ENCODE results near the gene VENTX. TPM values are rescaled to one million over a fixed set of nuclear protein-coding genes. Genes with fewer than 3 reads are reported as not detected.

Gene VENTX
- total RNA-seq, 2 donors from 2014 or later: 0.44 to 0.63 TPM

GRCh38 chr10:133272301-133272963 lies 34.8 kb downstream of the VENTX start:
- no peak overlapping the region for H3K4me3 ChIP-seq
- no peaks in the 10 kb centered on the region for H3K9me3 ChIP-seq
- no peak for TF ChIP-seq CTCF (IDR thresholded peaks at IDR 0.05)
- no peak overlapping the region for H3K27ac ChIP-seq
- peaks cover 0 to 13% of the 10 kb centered on the region in 2 donors for H3K4me1 ChIP-seq
- no peak for DNase-seq (ENCODE audit: low spot score)
- H3K36me3 ChIP-seq: no peaks in the 10 kb centered on the region
- H3K27me3 ChIP-seq: peaks cover 5% of the 10 kb centered on the region in 2 donors

GRCh38 chr10:133272964-133273420 lies 35.3 kb downstream of the VENTX start:
- no peak for TF ChIP-seq CTCF (IDR thresholded peaks at IDR 0.05)
- H3K27me3 ChIP-seq: peaks cover 5% of the 10 kb centered on the region in 2 donors
- no peak overlapping the region for H3K27ac ChIP-seq
- H3K9me3 ChIP-seq: no peaks in the 10 kb centered on the region
- H3K4me1 ChIP-seq: peaks cover 0 to 19% of the 10 kb centered on the region in 2 donors
- H3K4me3 ChIP-seq: no peak overlapping the region
- no peak for DNase-seq (ENCODE audit: low spot score)
- no peaks in the 10 kb centered on the region for H3K36me3 ChIP-seq

- Histone ChIP-seq H3K27ac (no peak overlapping the region), H3K27me3 (peaks cover 5% of the 10 kb centered on the region in 2 donors), H3K4me3 (no peak overlapping the region), H3K9me3 (no peaks in the 10 kb centered on the region), H3K4me1 (peaks cover 0 to 22% of the 10 kb centered on the region in 2 donors), H3K36me3 (no peaks in the 10 kb centered on the region)
- DNase-seq (ENCODE audit: low spot score): no peak
- TF ChIP-seq CTCF (IDR thresholded peaks at IDR 0.05): no peak
Observed at GRCh38 chr10:133273534-133274143, 36.0 kb downstream of the VENTX start.

- peaks cover 5% of the 10 kb centered on the region in 2 donors for H3K27me3 ChIP-seq
- no peak for TF ChIP-seq CTCF (IDR thresholded peaks at IDR 0.05)
- peaks cover 0 to 22% of the 10 kb centered on the region in 2 donors for H3K4me1 ChIP-seq
- H3K9me3 ChIP-seq: no peaks in the 10 kb centered on the region
- peaks cover 12% of the 10 kb centered on the region for H3K36me3 ChIP-seq
- H3K27ac ChIP-seq: no peak overlapping the region
- DNase-seq (ENCODE audit: low spot score): no peak
- no peak overlapping the region for H3K4me3 ChIP-seq
Observed at GRCh38 chr10:133274751-133275683, 37.4 kb downstream of the VENTX start.

- Histone ChIP-seq H3K27ac (no peak overlapping the region), H3K9me3 (no peaks in the 10 kb centered on the region), H3K27me3 (peaks cover 5% of the 10 kb centered on the region in 2 donors), H3K36me3 (peaks cover 18% of the 10 kb centered on the region), H3K4me3 (peak overlapping the region in 1 of 2 donors; percentile 13), H3K4me1 (peaks cover 0 to 22% of the 10 kb centered on the region in 2 donors)
- no peak for DNase-seq (ENCODE audit: low spot score)
- no peak for TF ChIP-seq CTCF (IDR thresholded peaks at IDR 0.05)
Observed at GRCh38 chr10:133275684-133276092, 38.0 kb downstream of the VENTX start.

Data from right atrium auricular region (tissue), 2 donors.